HEK293T (cell line): ENCODE measurements around the gene PTRH1.

Experiments used
- BHLHE40 ChIP-seq: fragments of 450-650 bp; IDR thresholded peaks from 2 replicates; pipeline ENCODE4 v1.6.1; 2016; ENCODE audit warnings: mild to moderate bottlenecking, moderate library complexity, borderline replicate concordance
- CTBP1 ChIP-seq: fragments of 450-650 bp; IDR thresholded peaks from 2 replicates; pipeline ENCODE4 v1.6.1; 2016; ENCODE audit warnings: borderline replicate concordance
- FOXA1 ChIP-seq: fragments of 450-650 bp; IDR thresholded peaks from 2 replicates; pipeline ENCODE4 v1.6.1; 2016; ENCODE audit warnings: mild to moderate bottlenecking
- SP1 ChIP-seq: fragments of 450-650 bp; IDR thresholded peaks from 2 replicates; pipeline ENCODE4 v1.6.1; 2017
- SUZ12 ChIP-seq: fragments of 450-650 bp; IDR thresholded peaks from 2 replicates; pipeline ENCODE4 v1.6.1; 2016; ENCODE audit warnings: mild to moderate bottlenecking
- ZNF384 ChIP-seq: fragments of 450-650 bp; IDR thresholded peaks from 2 replicates; pipeline ENCODE4 v1.6.1; 2016

DNA sequence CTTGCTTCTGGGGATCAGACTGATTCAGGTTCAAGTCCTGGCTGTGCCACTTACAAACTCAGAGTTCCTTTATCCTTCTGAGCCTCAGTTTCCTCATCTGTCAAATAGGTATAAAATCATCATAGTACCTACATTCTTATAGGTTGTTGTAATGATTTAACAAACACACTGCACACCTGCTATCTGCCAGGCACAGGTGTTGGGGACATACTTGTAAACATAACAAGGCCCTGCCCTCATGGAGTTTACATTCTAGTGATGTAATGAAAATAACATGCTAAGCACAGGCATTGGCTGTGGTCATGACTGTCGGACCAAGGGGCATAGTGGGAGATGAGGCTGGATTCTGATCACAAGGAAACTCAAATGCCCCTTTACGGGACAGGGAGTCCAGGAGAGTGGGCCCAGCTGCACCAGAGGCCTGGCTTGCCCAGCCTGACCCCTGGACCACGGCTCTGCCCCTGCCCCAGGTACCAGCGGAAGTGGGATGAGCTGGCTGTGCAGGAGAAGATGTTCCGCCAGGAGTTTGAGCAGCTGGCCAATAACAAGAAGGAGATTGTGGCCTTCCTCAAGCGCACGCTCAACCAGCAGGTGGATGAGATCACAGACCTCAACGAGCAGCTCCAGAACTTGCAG, 6.4 kb downstream of the PTRH1 start:
- TF ChIP-seq CTBP1 (no peak), SUZ12 (no peak), ZNF384 (no peak), BHLHE40 (no peak), SP1 (no peak), FOXA1 (no peak)
